Measurements from ENCODE around the gene CCND1. TPM values are rescaled to one million over a fixed set of nuclear protein-coding genes. Genes with fewer than 3 reads are reported as not detected.

Gene CCND1
- total RNA-seq, 3 donors from 2014 or later (not counting 1 experiment from before 2014, with no cell fraction given): 1.4 to 2.3 (median 2.3) TPM

- Histone ChIP-seq H3K9me3 (ENCODE audit: control insufficient read depth, insufficient read depth, low read length) (no peaks in the 10 kb centered on the region), H3K27ac (ENCODE audit: low read length) (no peak overlapping the region), H3K4me3 (ENCODE audit: low read length) (no peak overlapping the region), H3K36me3 (ENCODE audit: control insufficient read depth, insufficient read depth, low read length) (no peaks in the 10 kb centered on the region), H3K4me1 (ENCODE audit: control insufficient read depth, insufficient read depth, low read length) (peaks cover 35% of the 10 kb centered on the region), H3K27me3 (ENCODE audit: control insufficient read depth, insufficient read depth, low read length) (peaks cover 42% of the 10 kb centered on the region)
- DNase-seq (no peak), ATAC-seq (no peak)
- peaks cover 4 to 21% of the 10 kb centered on the region in 2 donors for H3K4me1 Mint-ChIP-seq
- H3K9me3 Mint-ChIP-seq: no peaks in the 10 kb centered on the region
- WGBS (ENCODE audit: insufficient coverage): 80% methylated on average over 17 of the region's 17 CpGs
- no peaks in the 10 kb centered on the region for H3K36me3 Mint-ChIP-seq
- TF ChIP-seq, protein P1, sequence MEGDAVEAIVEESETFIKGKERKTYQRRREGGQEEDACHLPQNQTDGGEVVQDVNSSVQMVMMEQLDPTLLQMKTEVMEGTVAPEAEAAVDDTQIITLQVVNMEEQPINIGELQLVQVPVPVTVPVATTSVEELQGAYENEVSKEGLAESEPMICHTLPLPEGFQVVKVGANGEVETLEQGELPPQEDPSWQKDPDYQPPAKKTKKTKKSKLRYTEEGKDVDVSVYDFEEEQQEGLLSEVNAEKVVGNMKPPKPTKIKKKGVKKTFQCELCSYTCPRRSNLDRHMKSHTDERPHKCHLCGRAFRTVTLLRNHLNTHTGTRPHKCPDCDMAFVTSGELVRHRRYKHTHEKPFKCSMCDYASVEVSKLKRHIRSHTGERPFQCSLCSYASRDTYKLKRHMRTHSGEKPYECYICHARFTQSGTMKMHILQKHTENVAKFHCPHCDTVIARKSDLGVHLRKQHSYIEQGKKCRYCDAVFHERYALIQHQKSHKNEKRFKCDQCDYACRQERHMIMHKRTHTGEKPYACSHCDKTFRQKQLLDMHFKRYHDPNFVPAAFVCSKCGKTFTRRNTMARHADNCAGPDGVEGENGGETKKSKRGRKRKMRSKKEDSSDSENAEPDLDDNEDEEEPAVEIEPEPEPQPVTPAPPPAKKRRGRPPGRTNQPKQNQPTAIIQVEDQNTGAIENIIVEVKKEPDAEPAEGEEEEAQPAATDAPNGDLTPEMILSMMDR (IDR thresholded peaks at IDR 0.05): no peak
- intact Hi-C loops (cut with micrococcal nuclease): no loop called here
- H3K27me3 Mint-ChIP-seq (ENCODE audit: low read depth in 2 of 2): peaks cover 52 to 64% of the 10 kb centered on the region in 2 donors
- H3K27ac Mint-ChIP-seq: no peak overlapping the region
- no peak overlapping the region for H3K4me3 Mint-ChIP-seq
Measured at GRCh38 chr11:69635804-69636511, 5.0 kb upstream of the CCND1 start.

- DNase-seq (no peak), ATAC-seq (no peak)
- H3K4me1 ChIP-seq (ENCODE audit: control insufficient read depth, insufficient read depth, low read length): peaks cover 42% of the 10 kb centered on the region
- no peak overlapping the region for H3K27ac ChIP-seq (ENCODE audit: low read length)
- Mint-ChIP-seq H3K27ac (no peak overlapping the region), H3K4me1 (peaks cover 9 to 28% of the 10 kb centered on the region in 2 donors), H3K36me3 (no peaks in the 10 kb centered on the region), H3K4me3 (peak overlapping the region; percentile 31), H3K9me3 (no peaks in the 10 kb centered on the region), H3K27me3 (ENCODE audit: low read depth in 2 of 2) (peaks cover 54 to 59% of the 10 kb centered on the region in 2 donors)
- TF ChIP-seq, protein P1 (IDR thresholded peaks at IDR 0.05): no peak
- no peaks in the 10 kb centered on the region for H3K9me3 ChIP-seq (ENCODE audit: control insufficient read depth, insufficient read depth, low read length)
- H3K4me3 ChIP-seq (ENCODE audit: low read length): no peak overlapping the region
- intact Hi-C loops (cut with micrococcal nuclease): no loop called here
- WGBS (ENCODE audit: insufficient coverage): 8% methylated on average over 63 of the region's 63 CpGs
- peaks cover 49% of the 10 kb centered on the region for H3K27me3 ChIP-seq (ENCODE audit: control insufficient read depth, insufficient read depth, low read length)
- H3K36me3 ChIP-seq (ENCODE audit: control insufficient read depth, insufficient read depth, low read length): no peaks in the 10 kb centered on the region
Measured at GRCh38 chr11:69636512-69637197, 4.3 kb upstream of the CCND1 start.

- H3K27ac ChIP-seq (ENCODE audit: low read length): no peak overlapping the region
- no peak for ATAC-seq
- no peaks in the 10 kb centered on the region for H3K36me3 ChIP-seq (ENCODE audit: control insufficient read depth, insufficient read depth, low read length)
- Mint-ChIP-seq H3K4me3 (peak overlapping the region; percentile 55), H3K4me1 (peaks cover 9 to 28% of the 10 kb centered on the region in 2 donors), H3K27ac (no peak overlapping the region), H3K36me3 (no peaks in the 10 kb centered on the region), H3K27me3 (ENCODE audit: low read depth in 2 of 2) (peaks cover 50 to 54% of the 10 kb centered on the region in 2 donors), H3K9me3 (no peaks in the 10 kb centered on the region)
- peaks cover 54% of the 10 kb centered on the region for H3K27me3 ChIP-seq (ENCODE audit: control insufficient read depth, insufficient read depth, low read length)
- under 1% methylated on average over 65 of the region's 67 CpGs for WGBS (ENCODE audit: insufficient coverage)
- intact Hi-C loops (cut with micrococcal nuclease): no loop called here
- TF ChIP-seq, protein P1 (IDR thresholded peaks at IDR 0.05): no peak
- H3K9me3 ChIP-seq (ENCODE audit: control insufficient read depth, insufficient read depth, low read length): no peaks in the 10 kb centered on the region
- no peak overlapping the region for H3K4me3 ChIP-seq (ENCODE audit: low read length)
- no peak for DNase-seq
- H3K4me1 ChIP-seq (ENCODE audit: control insufficient read depth, insufficient read depth, low read length): peaks cover 48% of the 10 kb centered on the region
Measured at GRCh38 chr11:69637198-69637940, 3.6 kb upstream of the CCND1 start.
